ENCODE results near the gene RARB.

RARB gene

DNA sequence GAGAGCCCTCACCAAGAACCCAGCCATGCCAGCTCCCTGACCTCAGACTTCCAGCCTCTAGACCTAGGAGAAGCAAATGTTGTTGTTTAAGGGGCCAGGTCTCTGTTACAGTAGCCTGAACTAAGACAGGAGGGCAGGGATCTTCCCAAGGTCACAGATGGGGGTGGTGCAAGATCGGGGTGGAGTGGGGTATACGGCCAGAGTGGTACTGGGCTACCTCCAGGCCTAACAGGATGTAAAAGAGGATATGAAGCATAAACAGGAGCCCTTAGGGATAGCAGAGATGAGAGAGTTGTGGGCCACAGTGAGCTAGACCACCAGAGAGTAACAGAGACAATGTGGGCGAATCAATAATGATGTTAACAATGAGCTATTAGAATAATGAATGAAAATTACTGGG, 153.8 kb downstream of the RARB start:
- Histone ChIP-seq H3K9ac (ENCODE audit: low read length) (no peak overlapping the region), H3K4me3 (ENCODE audit: low read length) (no peak overlapping the region), H3K9me3 (ENCODE audit: control insufficient read depth, low read length) (no peaks in the 10 kb centered on the region), H3K27me3 (ENCODE audit: control insufficient read depth, insufficient read depth, low read length) (no peaks in the 10 kb centered on the region), H3K4me1 (ENCODE audit: control insufficient read depth, insufficient read depth, low read length) (no peaks in the 10 kb centered on the region), H3K36me3 (ENCODE audit: control insufficient read depth, insufficient read depth, low read length) (no peaks in the 10 kb centered on the region)

DNA sequence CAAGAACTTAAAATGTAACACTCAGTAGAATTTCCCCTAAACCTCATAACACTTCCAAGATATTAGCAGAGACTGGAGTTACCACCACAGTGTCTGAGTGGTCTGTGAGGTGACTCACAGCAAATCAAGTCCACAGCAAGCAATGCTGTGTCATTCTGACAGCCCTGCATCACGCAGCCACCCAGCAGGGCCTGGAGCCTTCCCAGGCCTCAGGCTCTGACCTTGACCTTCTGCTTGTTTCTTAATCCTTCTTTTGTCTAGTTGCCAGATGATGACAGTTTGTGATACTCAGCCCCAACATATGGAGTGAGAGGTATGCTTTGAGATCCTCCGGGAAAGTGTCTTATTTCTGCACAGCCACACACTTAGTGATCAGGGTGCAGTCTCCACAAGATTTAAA, 154.2 kb downstream of the RARB start:
- Histone ChIP-seq H3K9me3 (ENCODE audit: control insufficient read depth, low read length) (no peaks in the 10 kb centered on the region), H3K4me1 (ENCODE audit: control insufficient read depth, insufficient read depth, low read length) (no peaks in the 10 kb centered on the region), H3K27me3 (ENCODE audit: control insufficient read depth, insufficient read depth, low read length) (no peaks in the 10 kb centered on the region), H3K36me3 (ENCODE audit: control insufficient read depth, insufficient read depth, low read length) (no peaks in the 10 kb centered on the region), H3K4me3 (ENCODE audit: low read length) (no peak overlapping the region), H3K9ac (ENCODE audit: low read length) (no peak overlapping the region)

DNA sequence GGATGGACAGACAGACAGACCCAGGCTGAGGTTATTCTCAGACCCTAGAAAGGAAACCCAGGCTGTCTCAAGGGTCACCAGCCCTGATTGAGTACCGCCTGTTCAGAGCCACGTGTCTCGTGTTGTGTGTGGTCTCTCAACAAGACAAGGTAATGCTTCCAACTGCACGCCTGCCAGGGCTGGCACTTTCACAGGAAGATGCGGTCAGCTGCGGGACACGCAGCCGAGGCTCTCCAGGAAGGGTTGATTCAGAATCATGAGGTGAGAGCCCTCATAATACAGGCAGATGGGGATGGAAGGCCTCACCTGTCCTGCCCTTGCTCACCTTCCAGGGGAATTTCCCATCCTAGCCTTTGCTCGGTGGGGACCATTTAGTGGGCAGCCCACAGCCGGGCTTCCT, 155.3 kb downstream of the RARB start:
- no peaks in the 10 kb centered on the region for H3K27me3 ChIP-seq (ENCODE audit: control insufficient read depth, insufficient read depth, low read length)
- no peaks in the 10 kb centered on the region for H3K4me1 ChIP-seq (ENCODE audit: control insufficient read depth, insufficient read depth, low read length)
- H3K9me3 ChIP-seq (ENCODE audit: control insufficient read depth, low read length), result no peaks in the 10 kb centered on the region
- H3K4me3 ChIP-seq (ENCODE audit: low read length), result no peak overlapping the region
- no peaks in the 10 kb centered on the region for H3K36me3 ChIP-seq (ENCODE audit: control insufficient read depth, insufficient read depth, low read length)
- no peak overlapping the region for H3K9ac ChIP-seq (ENCODE audit: low read length)

DNA sequence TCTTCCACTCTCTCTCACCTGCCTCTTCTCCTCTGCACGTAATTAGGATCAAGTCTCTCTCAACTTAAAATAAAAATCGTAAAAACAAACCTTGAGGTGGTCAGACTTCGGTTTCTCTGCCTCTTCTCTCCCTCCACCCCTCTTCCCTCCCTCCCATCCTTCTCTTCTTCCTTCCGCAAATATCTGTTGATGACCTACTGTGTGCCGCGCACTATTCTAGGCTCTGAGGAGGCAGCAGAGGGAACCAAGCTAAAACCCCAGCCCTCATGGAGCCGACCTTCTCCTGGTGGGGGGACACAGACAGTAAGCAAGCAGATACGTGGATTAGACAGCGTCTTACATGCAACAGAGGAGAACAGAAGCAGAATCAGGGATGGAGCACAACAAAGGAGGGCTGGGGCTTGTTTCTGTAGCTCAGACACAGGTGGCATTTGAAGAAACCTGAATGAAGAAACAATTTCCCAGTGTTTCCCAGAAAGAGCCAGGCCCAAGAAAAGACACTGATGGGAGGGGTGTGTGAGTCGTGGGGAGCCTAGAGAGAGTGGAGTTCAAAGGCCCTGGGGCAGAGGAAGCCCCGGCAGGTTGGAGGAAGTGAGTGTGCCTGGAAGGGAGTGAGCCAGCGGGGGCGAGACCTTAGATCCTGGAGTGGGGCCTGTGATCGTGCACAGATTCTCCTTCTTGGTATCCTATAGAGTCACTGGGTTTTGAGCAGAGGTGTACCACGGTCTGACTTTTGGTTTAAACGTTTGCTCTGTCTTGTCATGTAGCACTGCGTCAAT, 156.1 kb downstream of the RARB start:
- Histone ChIP-seq H3K36me3 (ENCODE audit: control insufficient read depth, insufficient read depth, low read length) (no peaks in the 10 kb centered on the region), H3K4me3 (ENCODE audit: low read length) (no peak overlapping the region), H3K9ac (ENCODE audit: low read length) (no peak overlapping the region), H3K4me1 (ENCODE audit: control insufficient read depth, insufficient read depth, low read length) (no peaks in the 10 kb centered on the region), H3K9me3 (ENCODE audit: control insufficient read depth, low read length) (no peaks in the 10 kb centered on the region), H3K27me3 (ENCODE audit: control insufficient read depth, insufficient read depth, low read length) (no peaks in the 10 kb centered on the region)

DNA sequence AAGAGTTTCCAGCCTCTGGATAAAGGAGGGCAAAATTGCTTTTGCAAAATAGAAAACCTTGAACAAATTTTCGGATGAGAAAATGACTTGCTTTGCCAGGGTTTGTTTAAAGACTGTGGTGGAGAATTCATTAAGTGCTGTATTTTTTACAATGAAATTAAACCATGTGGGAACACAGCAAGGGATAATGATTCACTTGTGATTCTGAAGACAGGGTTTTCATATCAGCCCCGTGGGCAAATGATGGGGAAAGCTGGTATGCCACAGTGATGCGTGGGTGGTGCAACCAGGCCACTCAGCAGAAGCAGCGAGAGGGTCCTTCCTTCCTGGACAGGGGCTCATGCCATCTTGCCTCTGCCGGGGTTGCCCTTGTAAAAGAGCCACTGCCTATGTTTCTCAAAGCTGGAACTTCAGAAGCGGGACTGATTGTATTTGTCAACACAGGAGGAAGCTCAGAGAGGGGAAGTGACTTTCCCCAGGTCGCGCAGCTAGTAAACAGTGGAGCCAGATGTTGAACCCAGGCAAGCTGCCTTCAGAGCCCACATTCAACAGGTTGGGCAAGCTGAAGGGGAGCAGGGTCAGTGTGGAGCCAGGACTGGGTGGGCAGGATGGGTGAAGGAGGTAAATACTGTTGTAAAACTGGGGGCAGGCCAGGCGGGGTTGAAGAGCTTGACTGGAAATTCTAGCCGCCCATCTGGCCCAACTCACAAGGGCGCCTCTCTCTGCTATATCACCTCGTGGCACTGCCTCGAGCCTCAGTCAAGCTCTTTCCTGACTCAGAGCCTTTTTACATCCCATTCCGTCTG, 157.5 kb downstream of the RARB start:
- Histone ChIP-seq H3K27me3 (ENCODE audit: control insufficient read depth, insufficient read depth, low read length) (no peaks in the 10 kb centered on the region), H3K9me3 (ENCODE audit: control insufficient read depth, low read length) (no peaks in the 10 kb centered on the region), H3K9ac (ENCODE audit: low read length) (no peak overlapping the region), H3K4me3 (ENCODE audit: low read length) (no peak overlapping the region), H3K4me1 (ENCODE audit: control insufficient read depth, insufficient read depth, low read length) (no peaks in the 10 kb centered on the region), H3K36me3 (ENCODE audit: control insufficient read depth, insufficient read depth, low read length) (no peaks in the 10 kb centered on the region)

DNA sequence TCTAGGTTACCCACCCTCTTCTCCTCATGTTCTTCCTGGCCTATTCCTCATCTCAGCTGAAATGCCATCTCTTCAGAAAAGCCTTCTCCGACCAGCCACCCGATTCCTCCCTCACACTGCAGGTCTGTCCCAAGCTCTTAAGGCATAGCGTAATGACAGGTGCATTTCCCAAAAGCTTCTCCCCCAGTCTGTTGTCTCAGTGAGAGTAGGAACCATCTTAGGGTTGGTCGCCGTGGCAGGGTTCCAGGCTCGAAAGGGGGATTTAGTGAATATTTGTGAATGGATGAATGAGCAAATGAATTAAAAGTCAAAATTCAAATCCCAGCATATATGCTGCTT, 158.1 kb downstream of the RARB start:
- H3K9me3 ChIP-seq (ENCODE audit: control insufficient read depth, low read length), result no peaks in the 10 kb centered on the region
- H3K4me1 ChIP-seq (ENCODE audit: control insufficient read depth, insufficient read depth, low read length), result no peaks in the 10 kb centered on the region
- no peak overlapping the region for H3K4me3 ChIP-seq (ENCODE audit: low read length)
- no peak overlapping the region for H3K9ac ChIP-seq (ENCODE audit: low read length)
- H3K36me3 ChIP-seq (ENCODE audit: control insufficient read depth, insufficient read depth, low read length), result no peaks in the 10 kb centered on the region
- no peaks in the 10 kb centered on the region for H3K27me3 ChIP-seq (ENCODE audit: control insufficient read depth, insufficient read depth, low read length)

DNA sequence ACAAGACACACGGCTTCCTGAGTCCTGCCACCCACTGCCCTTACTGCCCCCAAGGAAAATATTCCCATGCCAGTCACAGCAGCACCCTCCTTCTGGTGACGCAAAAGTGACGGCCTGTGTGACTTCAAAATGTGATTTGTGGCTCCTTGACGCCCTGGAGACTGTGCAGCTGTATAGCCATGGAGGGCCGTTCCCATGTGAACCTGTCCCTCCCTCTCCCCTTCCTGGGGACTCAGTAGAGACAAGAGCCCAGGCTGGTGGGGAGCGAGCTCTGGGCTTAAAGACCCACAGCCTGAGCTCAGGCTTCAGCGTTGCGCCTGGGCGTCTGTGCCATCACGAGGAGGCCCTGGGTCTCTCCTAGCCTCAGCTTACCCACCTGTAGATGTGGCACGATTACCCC, 158.5 kb downstream of the RARB start:
- Histone ChIP-seq H3K36me3 (ENCODE audit: control insufficient read depth, insufficient read depth, low read length) (no peaks in the 10 kb centered on the region), H3K9ac (ENCODE audit: low read length) (no peak overlapping the region), H3K27me3 (ENCODE audit: control insufficient read depth, insufficient read depth, low read length) (no peaks in the 10 kb centered on the region), H3K9me3 (ENCODE audit: control insufficient read depth, low read length) (no peaks in the 10 kb centered on the region), H3K4me3 (ENCODE audit: low read length) (no peak overlapping the region), H3K4me1 (ENCODE audit: control insufficient read depth, insufficient read depth, low read length) (no peaks in the 10 kb centered on the region)

DNA sequence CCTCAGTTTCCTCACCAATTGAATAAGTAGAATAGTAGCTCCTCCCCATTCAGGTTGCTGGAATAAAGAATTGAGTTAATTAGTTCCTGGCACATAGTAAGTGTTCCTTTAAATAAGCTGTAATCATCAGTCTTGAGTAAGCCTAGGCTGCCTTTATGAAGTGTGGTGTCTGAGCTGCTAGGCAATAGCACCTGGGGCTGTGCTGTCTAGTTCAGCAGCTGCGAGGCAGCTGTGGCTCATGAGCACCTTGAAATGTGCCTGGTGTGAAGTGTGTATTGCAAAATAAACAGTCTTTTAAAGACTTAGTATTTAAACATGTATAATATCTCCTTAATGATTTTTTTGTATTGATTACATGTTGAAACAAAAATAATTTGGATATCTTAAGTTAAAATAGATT, 159.0 kb downstream of the RARB start:
- Histone ChIP-seq H3K4me3 (ENCODE audit: low read length) (no peak overlapping the region), H3K9ac (ENCODE audit: low read length) (no peak overlapping the region), H3K9me3 (ENCODE audit: control insufficient read depth, low read length) (no peaks in the 10 kb centered on the region), H3K4me1 (ENCODE audit: control insufficient read depth, insufficient read depth, low read length) (no peaks in the 10 kb centered on the region), H3K36me3 (ENCODE audit: control insufficient read depth, insufficient read depth, low read length) (no peaks in the 10 kb centered on the region), H3K27me3 (ENCODE audit: control insufficient read depth, insufficient read depth, low read length) (no peaks in the 10 kb centered on the region)

DNA sequence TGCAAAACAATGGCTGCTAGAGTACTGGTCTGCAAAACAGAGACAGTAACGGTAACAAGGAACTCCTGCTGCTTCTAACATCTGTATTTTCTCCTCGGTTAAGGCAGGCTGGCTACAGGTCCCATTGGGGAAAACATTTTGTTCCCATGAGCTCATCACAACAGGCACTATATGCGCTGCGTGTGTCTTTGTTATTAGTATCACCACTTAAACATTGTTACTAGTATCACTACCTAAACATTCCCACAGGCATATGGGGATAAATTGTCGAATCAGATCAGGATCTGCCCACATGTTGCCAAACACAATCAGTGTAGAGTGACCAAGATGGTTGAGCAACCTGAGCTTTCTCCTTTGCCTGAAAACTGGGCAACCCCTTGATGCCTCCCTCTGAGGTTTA, 159.5 kb downstream of the RARB start:
- Histone ChIP-seq H3K4me3 (ENCODE audit: low read length) (no peak overlapping the region), H3K27me3 (ENCODE audit: control insufficient read depth, insufficient read depth, low read length) (no peaks in the 10 kb centered on the region), H3K36me3 (ENCODE audit: control insufficient read depth, insufficient read depth, low read length) (no peaks in the 10 kb centered on the region), H3K4me1 (ENCODE audit: control insufficient read depth, insufficient read depth, low read length) (no peaks in the 10 kb centered on the region), H3K9me3 (ENCODE audit: control insufficient read depth, low read length) (no peaks in the 10 kb centered on the region), H3K9ac (ENCODE audit: low read length) (no peak overlapping the region)

DNA sequence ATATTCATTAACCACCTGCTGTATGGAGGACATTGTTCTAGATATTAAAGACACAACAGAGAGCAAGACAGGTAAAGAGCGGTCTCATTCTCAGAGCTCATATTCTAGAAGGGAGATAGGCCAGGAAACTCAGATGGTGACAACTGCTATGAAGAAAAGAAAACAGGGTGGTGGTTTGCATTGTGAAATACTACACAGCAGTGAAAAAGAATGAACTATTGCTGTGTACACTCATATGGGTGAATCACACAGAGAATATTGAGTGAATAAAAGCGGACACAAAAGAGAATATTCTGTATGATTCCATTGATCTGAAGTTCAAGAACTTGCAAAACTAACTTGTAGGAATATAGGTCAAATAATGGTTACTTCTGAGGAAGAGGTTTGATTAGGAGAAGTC, 159.9 kb downstream of the RARB start:
- no peaks in the 10 kb centered on the region for H3K9me3 ChIP-seq (ENCODE audit: control insufficient read depth, low read length)
- H3K9ac ChIP-seq (ENCODE audit: low read length), result no peak overlapping the region
- no peaks in the 10 kb centered on the region for H3K27me3 ChIP-seq (ENCODE audit: control insufficient read depth, insufficient read depth, low read length)
- no peaks in the 10 kb centered on the region for H3K4me1 ChIP-seq (ENCODE audit: control insufficient read depth, insufficient read depth, low read length)
- H3K4me3 ChIP-seq (ENCODE audit: low read length), result no peak overlapping the region
- no peaks in the 10 kb centered on the region for H3K36me3 ChIP-seq (ENCODE audit: control insufficient read depth, insufficient read depth, low read length)

DNA sequence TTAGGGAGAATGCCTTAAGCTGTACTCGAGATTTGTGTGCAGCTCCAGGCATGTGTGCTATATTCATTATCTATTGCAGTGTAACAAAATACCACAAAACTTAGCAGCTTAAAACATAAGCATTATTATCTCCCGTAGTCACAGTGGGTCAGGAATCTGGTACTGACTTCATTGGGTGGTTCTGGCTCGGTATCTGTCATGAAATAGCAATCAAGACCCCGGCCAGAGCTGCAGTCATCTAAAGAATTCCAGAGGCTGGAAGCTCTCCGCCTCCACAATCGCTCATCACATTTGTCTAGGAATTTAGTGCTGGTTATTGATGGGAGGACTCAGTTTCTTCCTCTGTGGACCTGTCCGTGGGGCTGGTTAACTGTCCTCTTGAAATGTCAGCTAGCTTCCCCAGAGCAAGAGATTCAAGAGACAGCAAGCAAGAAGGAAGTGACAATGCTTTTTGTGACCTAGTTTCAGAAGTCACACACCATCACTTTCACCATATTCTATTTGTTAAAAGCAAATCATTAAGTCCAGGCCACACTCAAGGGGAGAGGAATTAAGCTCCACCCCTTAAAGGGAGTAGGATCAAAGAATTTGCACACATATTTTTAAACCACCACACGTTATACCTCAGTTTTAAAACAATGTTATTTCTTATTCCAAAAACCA, 160.5 kb downstream of the RARB start:
- Histone ChIP-seq H3K36me3 (ENCODE audit: control insufficient read depth, insufficient read depth, low read length) (no peaks in the 10 kb centered on the region), H3K9ac (ENCODE audit: low read length) (no peak overlapping the region), H3K9me3 (ENCODE audit: control insufficient read depth, low read length) (no peaks in the 10 kb centered on the region), H3K4me3 (ENCODE audit: low read length) (no peak overlapping the region), H3K27me3 (ENCODE audit: control insufficient read depth, insufficient read depth, low read length) (no peaks in the 10 kb centered on the region), H3K4me1 (ENCODE audit: control insufficient read depth, insufficient read depth, low read length) (peaks cover 5% of the 10 kb centered on the region)

DNA sequence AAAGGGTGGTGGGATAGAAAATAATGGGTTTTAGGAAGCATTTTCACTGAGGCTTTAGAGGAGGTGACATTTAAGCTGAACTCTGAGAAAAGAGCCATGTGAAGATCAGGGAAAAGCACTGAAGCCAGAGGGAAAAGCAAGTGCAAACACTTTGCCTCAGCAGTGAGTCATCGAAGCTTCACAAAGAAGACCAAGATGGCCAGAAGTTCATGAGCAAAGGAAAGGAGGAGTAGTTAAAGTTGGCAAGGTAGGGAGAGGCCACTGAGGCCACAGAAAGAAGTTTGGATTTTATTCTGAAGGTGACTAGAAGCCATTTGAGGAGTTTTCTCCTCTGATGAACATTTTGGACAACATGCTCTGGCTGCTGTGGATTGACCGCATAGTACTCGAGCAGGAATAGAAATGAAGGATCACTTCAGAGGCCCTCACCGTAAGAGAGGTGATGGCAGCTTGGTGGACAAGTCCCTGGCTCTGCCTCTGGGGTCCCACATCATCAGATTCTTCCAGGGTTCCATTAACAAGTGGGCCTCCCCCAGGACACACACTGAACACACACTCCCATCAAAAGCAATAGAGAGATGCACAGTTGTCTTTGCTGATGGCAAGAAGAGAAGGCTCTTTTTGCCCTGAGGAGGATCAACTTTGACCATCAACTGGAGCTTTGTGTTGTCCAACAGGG, 161.2 kb downstream of the RARB start:
- H3K9me3 ChIP-seq (ENCODE audit: control insufficient read depth, low read length), result no peaks in the 10 kb centered on the region
- H3K4me3 ChIP-seq (ENCODE audit: low read length), result no peak overlapping the region
- H3K4me1 ChIP-seq (ENCODE audit: control insufficient read depth, insufficient read depth, low read length), result peaks cover 7% of the 10 kb centered on the region
- no peaks in the 10 kb centered on the region for H3K36me3 ChIP-seq (ENCODE audit: control insufficient read depth, insufficient read depth, low read length)
- no peak overlapping the region for H3K9ac ChIP-seq (ENCODE audit: low read length)
- no peaks in the 10 kb centered on the region for H3K27me3 ChIP-seq (ENCODE audit: control insufficient read depth, insufficient read depth, low read length)

Data from mucosa of stomach (tissue), 1 donor.